ENCODE data around the gene CCR6. TPM values are rescaled to one million over a fixed set of nuclear protein-coding genes. Genes with fewer than 3 reads are reported as not detected.
"Not testable (repeated sequence)": the region's sequence is repeated elsewhere in the genome, so short reads cannot be mapped to it uniquely, and the experiment has no call there.

The CCR6 gene
- polyA plus RNA-seq (ENCODE audit: insufficient read length), result not detected

DNA sequence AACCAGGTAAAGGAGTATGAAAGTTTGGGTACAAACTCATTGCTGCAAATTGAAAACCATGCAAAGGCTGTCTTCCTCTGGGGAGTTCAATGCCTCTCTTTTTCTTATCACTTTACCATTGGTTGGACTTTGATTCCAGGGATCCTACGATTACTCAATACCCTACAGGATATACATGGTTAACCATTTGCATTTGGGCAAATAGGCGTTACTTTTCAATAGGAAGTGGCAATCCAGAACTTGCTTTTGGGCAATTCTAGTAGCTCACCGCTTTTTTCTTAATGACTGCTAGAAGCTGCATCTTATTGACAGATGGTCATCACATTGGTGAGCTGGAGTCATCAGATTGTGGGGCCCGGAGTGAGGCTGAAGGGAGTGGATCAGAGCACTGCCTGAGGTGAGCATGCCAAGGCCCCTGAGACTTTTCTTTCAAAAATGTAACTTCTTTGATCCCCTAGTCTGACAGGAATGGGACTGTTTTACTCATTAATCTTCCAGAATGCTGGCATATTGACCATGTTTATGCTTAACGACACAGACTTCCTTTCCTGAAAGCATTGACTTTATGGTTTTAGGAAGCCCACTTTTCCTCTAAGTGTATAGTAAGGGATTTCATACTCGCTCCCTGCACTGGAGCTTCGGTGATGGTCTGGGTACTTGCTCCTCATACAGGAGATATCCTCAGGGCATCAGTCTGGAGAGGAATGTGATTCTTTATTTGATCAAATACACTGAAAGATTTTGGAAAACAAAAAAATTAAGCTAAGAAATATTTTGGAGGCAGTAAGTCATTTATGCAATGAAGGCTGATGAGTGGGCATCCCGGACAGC is at the start of gene CCR6:
Gene CCR6 (plus strand): TSS at position 270 of the 831 bp plus-strand sequence. CDS start 13,039 bp downstream, outside the sequence.
- no peak for DNase-seq (ENCODE audit: low read depth)

DNA sequence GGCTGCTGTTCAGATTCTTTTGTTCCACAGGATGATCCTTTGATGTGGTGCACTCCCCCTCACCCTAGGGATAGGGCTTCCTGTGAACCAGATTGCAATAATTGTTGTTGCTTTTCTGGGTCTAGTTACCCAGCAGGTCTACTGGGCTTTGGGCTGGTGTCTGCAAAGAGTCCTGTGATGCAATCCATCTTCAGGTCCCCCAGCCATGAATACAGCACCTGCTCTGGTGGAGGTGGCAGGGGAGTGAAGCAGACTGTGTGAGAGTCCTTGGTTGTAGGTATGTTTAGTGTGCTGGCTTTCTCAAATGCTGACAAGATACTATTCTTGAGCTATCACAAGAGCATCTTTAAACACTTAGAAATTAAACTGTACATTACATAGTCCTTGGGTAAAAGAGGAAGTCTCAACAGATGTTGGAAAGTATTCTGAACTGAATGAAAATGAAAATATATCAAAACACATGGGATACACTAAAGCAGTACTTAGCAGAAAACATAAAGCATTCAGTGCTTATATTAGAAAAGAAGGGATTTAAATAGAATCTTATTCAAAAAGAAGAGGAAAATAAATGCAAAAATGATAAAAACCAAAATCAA is 49.1 kb upstream of the CCR6 start:
- no peak for DNase-seq (ENCODE audit: low read depth)

DNA sequence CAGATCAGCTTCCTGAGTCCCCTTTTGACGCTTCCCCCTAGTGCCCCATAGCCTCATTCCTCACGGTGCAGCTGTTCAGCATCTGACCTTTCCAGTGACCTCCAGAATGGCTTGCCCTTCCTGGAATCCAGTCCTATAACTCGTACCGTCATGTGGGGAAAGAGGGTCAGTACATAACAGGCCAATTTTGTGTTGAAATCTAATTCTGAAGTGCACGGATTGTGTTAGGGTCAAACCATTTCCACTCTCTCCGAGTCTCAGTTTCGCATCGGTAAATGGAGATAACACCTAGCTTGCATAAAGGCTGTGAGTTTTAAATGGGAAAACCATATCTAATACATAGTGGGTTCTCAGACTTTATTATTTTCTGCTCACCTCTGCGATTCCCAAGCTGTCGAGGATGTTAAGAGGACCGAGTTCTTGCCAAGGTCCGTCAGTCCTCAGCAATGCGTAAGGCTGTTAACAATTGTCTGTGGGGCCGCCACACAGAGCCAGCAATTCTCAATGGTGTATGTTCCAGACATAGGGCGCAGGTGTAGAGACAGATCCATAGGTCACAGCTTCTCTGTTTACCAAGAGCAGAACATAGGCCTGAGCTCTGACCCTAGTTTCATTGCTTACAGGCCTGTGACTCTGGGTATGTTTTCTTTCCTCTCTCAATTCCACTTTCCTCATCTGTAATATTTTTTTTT is 45.5 kb upstream of the CCR6 start:
- DNase-seq (ENCODE audit: low read depth), result no peak

DNA sequence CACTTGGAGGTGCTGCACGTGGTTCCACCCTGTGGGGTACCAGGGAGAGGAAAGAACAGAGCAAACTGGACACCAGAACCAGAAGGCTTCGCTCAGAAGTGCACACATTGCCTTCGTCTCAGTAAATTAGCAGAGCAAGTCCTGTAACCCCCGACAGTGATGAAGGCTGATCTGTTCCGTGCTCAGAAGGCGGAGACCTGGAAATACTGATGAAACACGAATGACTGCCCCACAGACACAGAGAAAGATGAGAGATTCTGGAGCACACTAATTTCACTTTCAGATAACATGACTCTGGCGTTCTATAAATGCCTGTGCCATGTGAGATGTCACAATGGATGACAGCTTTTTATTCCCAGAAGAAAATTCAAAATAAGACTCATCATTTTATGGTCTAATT is 44.2 kb upstream of the CCR6 start:
- DNase-seq (ENCODE audit: low read depth), result no peak

DNA sequence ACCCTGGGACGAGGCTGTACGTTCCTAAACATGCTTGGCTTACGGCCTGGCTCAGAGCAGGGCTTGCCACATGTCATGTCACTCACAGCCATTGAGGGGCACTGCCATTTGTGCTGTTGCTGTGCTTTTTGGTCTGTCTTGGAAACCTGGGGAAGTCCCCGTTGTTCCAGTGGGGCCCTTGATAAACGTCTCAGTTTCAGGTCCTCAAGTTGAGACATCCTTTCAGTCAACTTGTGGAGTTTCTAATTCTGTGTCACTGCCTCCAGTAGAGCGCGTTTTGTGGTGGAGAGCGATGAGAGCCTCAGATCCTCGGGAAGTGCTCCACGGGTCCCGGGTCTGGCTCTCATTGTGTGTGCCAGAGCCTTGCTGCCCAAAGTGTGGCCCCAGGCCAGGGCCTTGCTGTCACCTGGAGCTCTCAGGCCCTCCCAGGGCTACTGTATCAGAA is 43.0 kb upstream of the CCR6 start:
- no peak for DNase-seq (ENCODE audit: low read depth)

DNA sequence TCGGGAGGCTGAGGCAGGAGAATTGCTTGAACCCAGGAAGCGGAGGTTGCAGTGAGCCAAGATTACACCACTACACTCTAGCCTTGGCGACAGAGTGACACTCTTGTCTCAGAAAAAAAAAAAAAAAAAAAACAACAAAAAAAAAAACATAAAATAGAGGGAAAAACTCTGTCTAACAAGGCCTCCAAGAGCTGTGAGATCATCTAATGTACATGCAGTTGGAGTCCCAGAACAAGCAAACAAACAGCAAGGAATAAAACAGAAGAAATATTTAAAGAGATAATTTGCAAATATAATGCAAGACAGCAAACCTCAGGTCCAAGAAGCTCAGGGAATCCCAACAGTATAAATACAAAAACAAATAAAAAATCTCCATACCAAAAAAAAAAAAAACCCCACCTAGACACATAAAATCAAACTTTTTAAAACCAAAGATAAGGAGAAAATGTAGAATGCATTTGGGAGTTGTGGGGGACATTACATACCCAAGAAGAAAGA is 35.0 kb upstream of the CCR6 start:
- DNase-seq (ENCODE audit: low read depth), result no peak

DNA sequence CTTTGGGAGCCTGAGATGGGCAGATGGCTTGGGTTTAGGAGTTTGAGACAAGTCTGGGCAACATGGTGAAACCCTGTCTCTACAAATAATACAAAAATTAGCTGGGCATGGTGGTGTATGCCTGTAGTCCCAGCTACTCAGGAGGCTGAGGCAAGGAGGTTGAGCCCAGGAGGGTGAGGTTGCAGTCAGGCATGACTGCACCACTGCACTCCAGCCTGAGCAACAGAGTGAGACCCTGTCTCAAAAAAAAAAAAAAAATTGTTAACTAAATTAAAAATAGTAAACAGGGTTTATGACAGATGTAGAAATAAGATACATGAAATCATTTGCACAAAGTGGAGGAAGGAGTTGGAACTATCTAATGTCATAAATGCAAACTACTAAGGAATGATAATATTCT is 34.2 kb upstream of the CCR6 start:
- not testable (repeated sequence) for DNase-seq (ENCODE audit: low read depth)

DNA sequence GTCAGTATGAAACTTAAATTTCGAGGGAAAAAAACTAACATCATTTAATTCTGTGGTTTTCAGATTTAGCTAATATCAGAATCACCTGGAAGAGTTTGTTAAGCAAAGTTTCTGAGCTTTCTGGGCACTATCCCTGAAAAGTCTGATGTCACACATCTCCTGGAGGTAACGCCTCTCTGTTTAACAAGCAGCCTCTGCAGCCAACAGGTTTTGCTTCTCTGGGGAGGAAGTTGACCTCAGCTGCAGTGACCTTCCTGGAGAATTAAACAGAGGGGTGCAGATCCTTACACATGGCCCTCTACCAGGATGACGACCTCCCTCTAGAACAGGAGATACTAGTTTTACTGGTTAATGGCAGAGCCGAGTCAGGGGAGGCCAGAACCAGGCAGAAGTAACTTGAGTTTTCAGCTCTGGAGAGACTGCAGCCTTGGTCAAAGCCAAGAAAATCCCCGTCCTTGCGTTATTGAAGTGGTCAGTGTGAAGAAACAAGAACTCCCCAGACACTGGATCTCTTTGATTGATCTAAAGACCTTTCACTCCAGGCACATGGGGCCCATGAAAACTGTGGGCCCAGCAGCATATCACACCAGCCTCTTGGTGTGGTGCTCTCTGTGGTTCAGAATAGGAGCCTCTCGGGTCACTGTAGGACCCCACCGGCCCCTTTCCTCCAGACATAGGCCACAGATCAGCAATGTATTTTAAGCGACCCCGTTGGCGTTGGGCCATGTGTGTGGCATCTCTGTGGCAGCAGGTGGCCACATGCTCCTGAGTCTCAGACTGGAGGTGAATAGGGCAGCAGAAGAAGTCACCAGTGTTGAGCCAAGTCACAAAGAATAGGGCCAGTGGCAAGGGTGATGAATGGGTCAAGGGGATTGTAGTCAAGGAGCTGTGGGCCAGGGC is 33.4 kb upstream of the CCR6 start:
- no peak for DNase-seq (ENCODE audit: low read depth)

DNA sequence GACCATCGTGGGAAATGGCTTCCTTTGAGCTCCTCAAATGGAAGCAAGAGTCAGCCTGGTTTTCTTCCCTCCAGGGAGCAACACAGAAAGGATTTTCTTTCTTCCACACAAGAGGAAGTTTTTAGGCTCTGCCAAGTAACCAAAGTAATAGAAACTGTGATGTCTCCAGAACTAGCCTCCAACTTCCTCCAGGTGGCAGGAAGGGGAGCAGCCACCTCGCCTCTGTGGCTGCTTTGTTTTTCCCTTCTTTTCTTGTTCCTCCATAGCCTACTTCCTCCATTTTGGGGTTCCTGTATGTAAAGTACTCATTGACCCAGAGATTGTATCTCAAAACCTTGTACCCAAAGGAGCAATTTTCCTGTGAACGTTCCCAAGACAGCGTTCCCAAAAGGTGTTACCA is 32.7 kb upstream of the CCR6 start:
- no peak for DNase-seq (ENCODE audit: low read depth)

DNA sequence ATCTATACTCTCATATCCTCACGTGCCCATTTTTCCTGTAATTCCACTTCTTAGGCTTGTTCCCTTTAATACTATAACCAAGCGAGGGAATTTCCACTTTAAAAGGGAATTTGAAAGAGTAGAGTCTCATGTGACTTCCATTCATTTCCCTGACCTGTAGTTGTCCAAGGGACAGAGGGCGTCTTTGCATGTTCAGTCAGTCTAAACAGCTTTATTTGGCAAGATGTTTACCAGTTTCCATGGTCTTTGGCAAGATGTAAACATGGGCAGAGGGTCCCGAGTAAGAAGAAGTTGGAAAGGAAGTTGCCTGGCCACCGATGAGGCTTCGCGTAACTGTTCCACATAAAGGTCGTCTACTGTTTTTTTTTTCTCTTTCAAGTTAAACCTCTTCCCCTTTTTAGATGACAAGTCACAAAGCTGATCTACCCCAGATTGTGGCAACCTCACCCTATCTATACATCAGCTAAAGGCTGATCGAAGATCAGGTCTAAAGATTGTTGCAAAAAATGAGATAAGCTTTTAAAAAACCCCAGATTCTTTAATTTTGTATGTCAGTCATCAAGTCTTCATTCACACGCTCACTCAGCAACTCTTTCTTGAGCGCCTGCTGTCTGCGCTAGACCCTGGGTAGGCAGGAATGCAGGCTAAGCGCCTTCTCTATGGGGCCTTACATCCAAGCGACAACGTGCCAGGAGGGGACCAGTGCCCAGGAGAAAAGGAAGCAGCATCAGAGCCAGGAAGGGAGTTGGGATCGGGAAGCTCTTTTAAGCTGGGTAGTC is 31.7 kb upstream of the CCR6 start:
- no peak for DNase-seq (ENCODE audit: low read depth)

DNA sequence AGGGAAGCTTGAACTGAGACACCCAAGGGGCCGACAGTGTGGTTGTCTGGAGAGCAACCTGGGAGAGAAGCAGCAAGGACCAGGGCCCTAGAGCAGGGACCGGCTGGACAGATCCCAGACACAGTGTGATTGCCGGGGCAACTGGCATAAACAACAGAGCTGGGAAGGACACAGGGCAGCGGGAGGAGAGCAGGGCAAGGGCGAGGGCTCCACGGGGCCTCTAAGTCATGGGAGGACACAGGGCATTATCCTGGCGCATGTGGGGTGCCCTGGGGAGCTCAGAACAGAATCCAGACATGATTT is 31.1 kb upstream of the CCR6 start:
- DNase-seq (ENCODE audit: low read depth), result no peak

DNA sequence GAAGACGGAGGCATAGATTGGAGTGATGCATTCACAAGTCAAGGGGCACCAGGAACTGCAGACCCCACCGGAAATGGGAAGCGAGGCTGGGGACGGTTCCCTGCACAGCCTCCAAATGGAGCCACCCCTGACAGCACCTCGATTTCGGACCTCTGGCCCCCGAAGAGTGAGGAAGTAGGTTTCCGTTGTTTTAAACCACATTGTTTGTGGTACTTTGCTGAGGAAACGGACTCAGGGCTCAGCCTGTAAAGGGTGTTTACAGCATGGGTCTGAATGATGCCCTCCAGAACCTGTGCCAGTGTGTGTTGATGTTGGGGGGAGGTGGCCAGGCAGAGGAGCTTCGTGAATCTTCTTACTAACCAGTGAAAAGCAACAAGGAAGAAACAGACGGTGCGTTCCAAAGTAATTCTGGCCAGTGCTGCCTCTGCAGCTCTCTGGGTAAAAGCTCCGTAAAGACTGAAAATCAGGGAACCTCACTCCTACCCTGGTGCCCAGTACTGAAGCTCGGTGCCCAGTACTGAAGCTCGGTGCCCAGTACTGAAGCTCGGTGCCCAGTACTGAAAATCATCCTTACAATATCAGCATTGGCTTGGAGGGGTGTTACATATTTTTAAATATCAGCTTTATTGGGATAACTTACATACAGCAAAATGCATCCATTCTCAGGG is 30.1 kb upstream of the CCR6 start:
- DNase-seq (ENCODE audit: low read depth), result no peak

DNA sequence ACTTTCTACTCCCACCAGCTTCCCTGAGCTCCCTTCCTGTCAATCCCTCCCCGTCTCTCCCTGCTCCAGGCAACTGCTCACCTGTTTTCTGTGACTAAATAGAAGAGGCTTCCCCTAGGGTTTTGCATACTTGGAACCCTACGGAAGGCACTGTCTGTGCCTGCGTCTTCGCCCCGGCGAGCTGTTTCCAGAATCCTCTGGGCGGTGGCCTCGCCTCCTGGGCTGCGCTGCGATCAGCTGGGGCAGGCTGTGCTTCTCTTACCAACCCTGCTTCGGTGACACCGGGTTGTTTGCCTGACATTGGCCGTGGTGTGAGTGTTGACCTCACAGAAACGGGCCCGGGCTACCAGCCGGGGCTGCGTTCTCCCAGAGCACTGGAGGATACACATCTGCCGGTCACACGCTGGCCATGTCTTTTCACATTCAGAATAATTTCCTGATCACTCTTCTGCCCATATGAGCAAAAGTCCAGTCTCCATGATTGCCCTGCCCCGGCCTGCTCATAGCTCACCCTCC is 29.4 kb upstream of the CCR6 start:
- DNase-seq (ENCODE audit: low read depth), result no peak

DNA sequence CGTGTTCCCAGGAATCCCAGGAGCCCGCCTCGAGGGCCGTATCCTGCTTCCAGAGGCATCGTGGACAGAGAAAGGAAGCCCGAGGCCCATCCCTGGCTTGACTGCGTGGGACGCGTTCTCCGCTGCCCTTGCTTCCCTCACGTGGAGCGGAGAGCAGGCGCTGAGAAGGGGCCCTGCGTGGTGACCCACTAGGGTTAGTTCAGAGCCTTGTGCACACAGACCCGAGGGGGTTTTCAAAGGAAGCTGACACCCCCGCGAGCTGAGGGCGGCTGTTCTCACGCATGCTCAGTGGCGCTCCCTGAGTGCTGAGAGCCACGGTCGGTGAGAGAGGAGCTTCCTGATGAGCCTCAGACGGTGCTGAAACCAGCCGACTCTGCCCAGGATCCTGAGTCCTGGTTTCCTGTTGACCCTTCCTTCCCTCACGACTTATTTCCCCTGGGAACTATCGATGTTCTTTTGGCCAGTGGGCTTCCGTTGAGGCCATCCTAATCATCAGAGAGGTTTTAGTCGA is 28.9 kb upstream of the CCR6 start:
- DNase-seq (ENCODE audit: low read depth), result no peak

DNA sequence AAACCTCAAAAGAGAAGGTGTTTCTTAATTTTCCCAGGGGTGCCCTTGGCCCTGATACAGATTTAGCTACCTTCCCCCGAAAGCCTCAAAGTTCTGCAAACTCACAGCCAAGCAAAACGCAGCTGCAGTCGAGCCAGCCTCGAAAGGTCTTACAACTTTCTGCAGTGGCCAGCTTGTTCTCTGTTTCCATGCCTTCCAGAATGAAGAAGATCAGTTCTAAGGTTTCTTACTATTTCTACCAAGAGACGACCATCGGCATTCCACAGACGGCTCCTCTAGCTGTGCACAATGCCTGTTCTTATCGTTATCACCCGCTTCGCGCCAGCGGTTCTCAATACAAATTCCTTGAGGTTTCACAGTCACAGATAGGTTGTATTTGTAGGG is 28.5 kb upstream of the CCR6 start:
- no peak for DNase-seq (ENCODE audit: low read depth)

DNA sequence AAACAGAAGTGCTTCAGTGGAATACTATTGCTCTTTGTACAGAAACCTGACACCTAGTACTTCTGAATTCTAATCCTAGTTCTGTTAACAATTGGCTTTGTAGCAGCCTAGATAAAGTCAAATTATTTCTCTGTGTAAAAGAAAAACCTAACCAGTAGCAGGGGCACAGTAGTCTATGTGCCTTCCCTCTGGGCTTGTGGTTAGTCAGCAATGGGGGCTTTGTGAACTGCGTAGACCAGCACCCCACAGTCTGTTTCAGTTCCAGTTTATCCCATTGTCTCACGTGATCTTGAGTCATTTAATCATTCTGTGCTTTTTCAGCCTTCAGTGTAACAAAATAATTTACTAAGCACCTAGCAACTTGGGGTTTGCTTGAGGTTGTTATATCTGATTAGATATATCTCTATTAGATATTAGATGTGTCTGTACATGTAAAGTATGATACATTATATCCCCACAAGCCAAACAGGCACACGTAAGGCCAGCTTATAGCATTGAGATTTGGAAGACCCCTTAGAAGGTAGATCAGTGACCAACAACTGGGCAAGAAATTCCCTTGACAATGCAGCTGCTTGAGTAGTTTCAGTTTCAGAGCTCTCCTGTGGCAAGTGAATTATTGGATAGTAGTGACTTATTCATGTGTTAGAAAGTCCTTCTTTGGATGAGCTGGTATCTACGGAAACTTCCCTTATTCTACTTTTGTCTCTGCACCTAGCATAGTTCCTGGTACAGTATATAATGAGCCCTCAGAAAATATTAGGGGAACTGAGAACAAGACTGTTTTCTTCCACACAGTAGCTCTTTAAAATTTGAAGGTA is 27.9 kb upstream of the CCR6 start:
- no peak for DNase-seq (ENCODE audit: low read depth)

DNA sequence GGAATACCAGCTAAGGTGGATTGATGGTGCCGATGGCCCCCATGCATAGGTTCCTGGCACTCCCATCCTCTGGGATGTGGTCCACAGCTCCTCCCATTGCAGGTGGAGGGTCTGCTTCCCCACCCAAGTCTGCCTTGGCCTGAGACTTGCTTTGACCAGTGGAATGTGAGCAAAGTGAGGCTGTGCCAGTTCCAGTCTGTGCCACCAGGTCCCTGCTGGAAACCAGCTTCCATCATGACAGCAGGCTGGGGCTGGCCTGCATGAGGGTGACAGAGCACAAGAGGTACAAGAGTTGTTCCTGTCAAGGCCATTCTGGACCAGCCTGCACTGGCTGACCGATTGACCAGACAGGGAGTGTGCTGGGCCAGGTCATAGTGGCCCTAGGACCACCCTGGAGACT is 27.0 kb upstream of the CCR6 start:
- DNase-seq (ENCODE audit: low read depth), result no peak

DNA sequence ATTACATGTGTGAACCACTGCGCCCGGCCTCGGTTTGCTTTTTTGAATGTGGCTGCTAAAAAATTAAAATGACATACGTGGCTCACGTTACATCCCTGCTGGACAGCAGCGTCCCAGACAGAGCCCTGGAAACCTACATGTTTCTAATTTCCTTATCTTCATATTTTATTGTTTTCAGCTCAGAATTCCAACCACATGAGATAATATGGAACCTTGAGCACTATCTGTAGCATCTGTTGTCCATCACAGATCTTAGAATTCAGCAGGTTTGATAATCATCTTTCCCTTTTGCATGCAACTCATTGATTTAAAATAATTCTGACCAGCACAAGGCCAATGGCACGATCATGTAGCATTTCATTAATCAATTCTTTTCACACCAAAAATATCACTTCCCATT is 25.9 kb upstream of the CCR6 start:
- DNase-seq (ENCODE audit: low read depth), result no peak

DNA sequence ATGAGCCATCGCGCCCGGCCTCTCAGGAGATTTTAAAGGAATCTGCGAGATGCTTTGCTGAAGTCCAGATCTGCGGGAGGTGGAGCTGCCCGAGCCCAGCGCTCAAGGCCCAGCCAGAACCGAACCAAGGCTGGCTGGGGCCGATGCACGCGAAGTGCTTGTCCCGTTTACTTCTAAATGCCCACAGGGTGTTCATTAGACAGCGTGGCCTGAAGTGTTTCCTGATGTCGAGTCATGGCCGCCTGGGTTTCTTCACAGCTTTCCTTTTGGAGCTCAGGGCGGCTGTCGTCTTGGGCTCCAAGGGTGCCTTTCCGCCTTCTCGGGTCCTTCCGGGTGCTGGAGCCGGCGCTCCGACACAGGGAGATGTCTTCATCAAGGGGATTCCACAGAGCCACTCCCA is 25.1 kb upstream of the CCR6 start:
- DNase-seq (ENCODE audit: low read depth), result no peak
